Ectodermal cell (in vitro differentiated cells): Measurements from ENCODE around the gene PLD1.

Experiments used
- H3K27ac ChIP-seq: 2 replicates; pipeline ENCODE4 v1.7.0; 2013; ENCODE audit warnings: mild to moderate bottlenecking, low read depth, low read length; ENCODE audit not compliant: insufficient read depth, poor library complexity, severe bottlenecking
- H3K27me3 ChIP-seq: 2 replicates; pipeline ENCODE4 v1.7.0; 2013; ENCODE audit warnings: mild to moderate bottlenecking, low read length; ENCODE audit not compliant: insufficient read depth, control insufficient read depth, poor library complexity, severe bottlenecking
- H3K36me3 ChIP-seq: one replicate; pipeline ENCODE4 v1.7.0; 2013; ENCODE audit warnings: low read length; ENCODE audit not compliant: control insufficient read depth, insufficient read depth
- H3K4me1 ChIP-seq: one replicate; pipeline ENCODE4 v1.7.0; 2013; ENCODE audit warnings: low read length; ENCODE audit not compliant: control insufficient read depth, insufficient read depth
- H3K4me3 ChIP-seq: 2 replicates; pipeline ENCODE4 v1.7.0; 2013; ENCODE audit warnings: low read depth, low read length, control low read depth; ENCODE audit not compliant: insufficient read depth
- H3K9me3 ChIP-seq: 2 replicates; pipeline ENCODE4 v1.7.0; 2013; ENCODE audit warnings: mild to moderate bottlenecking, low read length, moderate library complexity; ENCODE audit not compliant: control insufficient read depth
- WGBS, 2 experiments: methylation state at CpG; one replicate each; pipeline ENCODE4 v1.1.7; 2013; ENCODE audit warnings: missing lambda C conversion rate in 2 of 2; 5-methylcytosine and 5-hydroxymethylcytosine counted together

Gene PLD1

GRCh38 chr3:171727288-171727687 is 83.0 kb downstream of the PLD1 start:
- H3K4me3 ChIP-seq: no peak overlapping the region
- WGBS, 2 experiments: 70 to 78% methylated on average over 3 of the region's 3 CpGs

GRCh38 chr3:171718493-171719185 is 91.6 kb downstream of the PLD1 start:
- Histone ChIP-seq H3K27me3 (no peaks in the 10 kb centered on the region), H3K36me3 (no peaks in the 10 kb centered on the region), H3K9me3 (no peaks in the 10 kb centered on the region), H3K4me3 (no peak overlapping the region), H3K27ac (no peak overlapping the region), H3K4me1 (no peaks in the 10 kb centered on the region)
- WGBS, 2 experiments: 47 to 52% methylated on average over 4 of the region's 4 CpGs

More at GRCh38 chr3:171727288-171727687, 83.0 kb downstream of the PLD1 start:
- Histone ChIP-seq H3K27ac (no peak overlapping the region), H3K36me3 (no peaks in the 10 kb centered on the region), H3K4me1 (no peaks in the 10 kb centered on the region), H3K27me3 (no peaks in the 10 kb centered on the region), H3K9me3 (no peaks in the 10 kb centered on the region)

GRCh38 chr3:171715155-171715554 is 95.1 kb downstream of the PLD1 start:
- H3K4me1 ChIP-seq: no peaks in the 10 kb centered on the region
- no peak overlapping the region for H3K27ac ChIP-seq
- 78 to 100% methylated on average over 2 of the region's 2 CpGs for WGBS, 2 experiments
- H3K27me3 ChIP-seq: no peaks in the 10 kb centered on the region
- H3K36me3 ChIP-seq: no peaks in the 10 kb centered on the region
- no peak overlapping the region for H3K4me3 ChIP-seq
- no peaks in the 10 kb centered on the region for H3K9me3 ChIP-seq

GRCh38 chr3:171712171-171712938 is 97.9 kb downstream of the PLD1 start:
- H3K27me3 ChIP-seq: no peaks in the 10 kb centered on the region
- H3K9me3 ChIP-seq: no peaks in the 10 kb centered on the region
- WGBS, 2 experiments: 82 to 88% methylated on average over 7 to 8 of the region's 8 CpGs
- no peak overlapping the region for H3K27ac ChIP-seq
- H3K36me3 ChIP-seq: no peaks in the 10 kb centered on the region
- no peaks in the 10 kb centered on the region for H3K4me1 ChIP-seq
- H3K4me3 ChIP-seq: no peak overlapping the region

- H3K9me3 ChIP-seq: no peaks in the 10 kb centered on the region
- WGBS, 2 experiments: 83 to 93% methylated on average over 1 to 3 of the region's 3 CpGs
- H3K36me3 ChIP-seq: no peaks in the 10 kb centered on the region
- no peak overlapping the region for H3K4me3 ChIP-seq
- no peak overlapping the region for H3K27ac ChIP-seq
- no peaks in the 10 kb centered on the region for H3K4me1 ChIP-seq
- H3K27me3 ChIP-seq: no peaks in the 10 kb centered on the region
Observed at GRCh38 chr3:171711461-171712170, 98.7 kb downstream of the PLD1 start.

GRCh38 chr3:171710359-171710758 is 99.9 kb downstream of the PLD1 start:
- no peak overlapping the region for H3K4me3 ChIP-seq
- H3K36me3 ChIP-seq: no peaks in the 10 kb centered on the region
- no peak overlapping the region for H3K27ac ChIP-seq
- no peaks in the 10 kb centered on the region for H3K4me1 ChIP-seq
- H3K27me3 ChIP-seq: no peaks in the 10 kb centered on the region
- 92 to 93% methylated on average over 17 of the region's 17 CpGs for WGBS, 2 experiments
- no peaks in the 10 kb centered on the region for H3K9me3 ChIP-seq

GRCh38 chr3:171704814-171705213 is 105.5 kb downstream of the PLD1 start:
- Histone ChIP-seq H3K36me3 (no peaks in the 10 kb centered on the region), H3K27me3 (no peaks in the 10 kb centered on the region), H3K27ac (no peak overlapping the region), H3K4me3 (no peak overlapping the region), H3K9me3 (no peaks in the 10 kb centered on the region), H3K4me1 (no peaks in the 10 kb centered on the region)
- 89 to 90% methylated on average over 8 of the region's 8 CpGs for WGBS, 2 experiments

GRCh38 chr3:171704002-171704401 is 106.3 kb downstream of the PLD1 start:
- WGBS, 2 experiments: 38 to 55% methylated on average over 2 of the region's 2 CpGs
- H3K4me1 ChIP-seq: no peaks in the 10 kb centered on the region
- H3K36me3 ChIP-seq: no peaks in the 10 kb centered on the region

GRCh38 chr3:171703144-171703543 is 107.1 kb downstream of the PLD1 start:
- Histone ChIP-seq H3K4me1 (no peaks in the 10 kb centered on the region), H3K4me3 (no peak overlapping the region), H3K27ac (no peak overlapping the region), H3K9me3 (no peaks in the 10 kb centered on the region), H3K27me3 (no peaks in the 10 kb centered on the region), H3K36me3 (no peaks in the 10 kb centered on the region)
- 93 to 96% methylated on average over 2 of the region's 2 CpGs for WGBS, 2 experiments

More at GRCh38 chr3:171704002-171704401, 106.3 kb downstream of the PLD1 start:
- Histone ChIP-seq H3K4me3 (no peak overlapping the region), H3K27ac (no peak overlapping the region), H3K27me3 (no peaks in the 10 kb centered on the region), H3K9me3 (no peaks in the 10 kb centered on the region)

GRCh38 chr3:171700653-171701052 is 109.6 kb downstream of the PLD1 start:
- Histone ChIP-seq H3K4me3 (no peak overlapping the region), H3K27ac (no peak overlapping the region), H3K27me3 (no peaks in the 10 kb centered on the region), H3K4me1 (no peaks in the 10 kb centered on the region), H3K9me3 (no peaks in the 10 kb centered on the region), H3K36me3 (no peaks in the 10 kb centered on the region)
- 84 to 100% methylated on average over 1 of the region's 1 CpG for WGBS, 2 experiments
